ENCODE results near the gene B3GNT7. TPM values are rescaled to one million over a fixed set of nuclear protein-coding genes. Genes with fewer than 3 reads are reported as not detected.

The B3GNT7 gene
- total RNA-seq, 2 donors from 2014 or later, result 13.0 to 32.3 TPM

DNA sequence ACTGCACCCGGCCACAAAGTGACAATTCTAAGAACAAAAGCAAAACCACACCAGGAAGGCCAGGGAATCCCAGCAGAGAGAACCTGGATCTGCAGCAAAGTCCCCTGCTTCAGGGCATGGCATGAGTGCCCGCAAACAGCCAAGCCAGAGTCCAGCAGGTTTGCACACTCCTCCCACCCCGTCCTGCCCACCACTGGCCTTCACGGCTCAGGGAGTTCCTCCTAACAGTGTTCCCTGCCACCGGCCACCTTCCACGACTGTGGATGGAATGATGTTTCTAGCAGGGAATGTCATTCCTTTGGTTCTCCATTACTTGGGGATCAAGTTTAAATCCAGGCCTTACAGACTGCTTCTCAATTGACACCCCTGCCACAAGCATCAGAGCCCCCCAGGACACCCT is 42.0 kb upstream of the B3GNT7 start:
- Mint-ChIP-seq H3K4me3 (no peak overlapping the region), H3K27ac (no peak overlapping the region), H3K27me3 (ENCODE audit: insufficient read depth) (no peaks in the 10 kb centered on the region), H3K36me3 (ENCODE audit: low read depth) (peaks cover 4% of the 10 kb centered on the region), H3K4me1 (peaks cover 17% of the 10 kb centered on the region), H3K9me3 (no peaks in the 10 kb centered on the region)
- H3K4me1 ChIP-seq (ENCODE audit: control insufficient read depth, insufficient read depth, low read length), result peaks cover 5% of the 10 kb centered on the region
- H3K27me3 ChIP-seq (ENCODE audit: control insufficient read depth, insufficient read depth, low read length, poor library complexity, severe bottlenecking), result no peaks in the 10 kb centered on the region
- DNase-seq, result peak; percentile 32
- TF ChIP-seq, protein P1, sequence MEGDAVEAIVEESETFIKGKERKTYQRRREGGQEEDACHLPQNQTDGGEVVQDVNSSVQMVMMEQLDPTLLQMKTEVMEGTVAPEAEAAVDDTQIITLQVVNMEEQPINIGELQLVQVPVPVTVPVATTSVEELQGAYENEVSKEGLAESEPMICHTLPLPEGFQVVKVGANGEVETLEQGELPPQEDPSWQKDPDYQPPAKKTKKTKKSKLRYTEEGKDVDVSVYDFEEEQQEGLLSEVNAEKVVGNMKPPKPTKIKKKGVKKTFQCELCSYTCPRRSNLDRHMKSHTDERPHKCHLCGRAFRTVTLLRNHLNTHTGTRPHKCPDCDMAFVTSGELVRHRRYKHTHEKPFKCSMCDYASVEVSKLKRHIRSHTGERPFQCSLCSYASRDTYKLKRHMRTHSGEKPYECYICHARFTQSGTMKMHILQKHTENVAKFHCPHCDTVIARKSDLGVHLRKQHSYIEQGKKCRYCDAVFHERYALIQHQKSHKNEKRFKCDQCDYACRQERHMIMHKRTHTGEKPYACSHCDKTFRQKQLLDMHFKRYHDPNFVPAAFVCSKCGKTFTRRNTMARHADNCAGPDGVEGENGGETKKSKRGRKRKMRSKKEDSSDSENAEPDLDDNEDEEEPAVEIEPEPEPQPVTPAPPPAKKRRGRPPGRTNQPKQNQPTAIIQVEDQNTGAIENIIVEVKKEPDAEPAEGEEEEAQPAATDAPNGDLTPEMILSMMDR (conservative IDR thresholded peaks at IDR 0.05), result no peak
- no peak overlapping the region for H3K9ac ChIP-seq (ENCODE audit: extremely low read depth, low read length, poor library complexity, severe bottlenecking)
- H3K4me3 ChIP-seq (ENCODE audit: low read length), result no peak overlapping the region
- no peaks in the 10 kb centered on the region for H3K9me3 ChIP-seq (ENCODE audit: control insufficient read depth, low read length)
- 94 to 100% methylated on average over 5 of the region's 6 CpGs for WGBS, 2 experiments (ENCODE audit: insufficient coverage in 1 of 2, insufficient read length in 1 of 2)
- no peak overlapping the region for H3K27ac ChIP-seq (ENCODE audit: low read depth, low read length)
- H3K36me3 ChIP-seq (ENCODE audit: control insufficient read depth, insufficient read depth, low read length), result no peaks in the 10 kb centered on the region

DNA sequence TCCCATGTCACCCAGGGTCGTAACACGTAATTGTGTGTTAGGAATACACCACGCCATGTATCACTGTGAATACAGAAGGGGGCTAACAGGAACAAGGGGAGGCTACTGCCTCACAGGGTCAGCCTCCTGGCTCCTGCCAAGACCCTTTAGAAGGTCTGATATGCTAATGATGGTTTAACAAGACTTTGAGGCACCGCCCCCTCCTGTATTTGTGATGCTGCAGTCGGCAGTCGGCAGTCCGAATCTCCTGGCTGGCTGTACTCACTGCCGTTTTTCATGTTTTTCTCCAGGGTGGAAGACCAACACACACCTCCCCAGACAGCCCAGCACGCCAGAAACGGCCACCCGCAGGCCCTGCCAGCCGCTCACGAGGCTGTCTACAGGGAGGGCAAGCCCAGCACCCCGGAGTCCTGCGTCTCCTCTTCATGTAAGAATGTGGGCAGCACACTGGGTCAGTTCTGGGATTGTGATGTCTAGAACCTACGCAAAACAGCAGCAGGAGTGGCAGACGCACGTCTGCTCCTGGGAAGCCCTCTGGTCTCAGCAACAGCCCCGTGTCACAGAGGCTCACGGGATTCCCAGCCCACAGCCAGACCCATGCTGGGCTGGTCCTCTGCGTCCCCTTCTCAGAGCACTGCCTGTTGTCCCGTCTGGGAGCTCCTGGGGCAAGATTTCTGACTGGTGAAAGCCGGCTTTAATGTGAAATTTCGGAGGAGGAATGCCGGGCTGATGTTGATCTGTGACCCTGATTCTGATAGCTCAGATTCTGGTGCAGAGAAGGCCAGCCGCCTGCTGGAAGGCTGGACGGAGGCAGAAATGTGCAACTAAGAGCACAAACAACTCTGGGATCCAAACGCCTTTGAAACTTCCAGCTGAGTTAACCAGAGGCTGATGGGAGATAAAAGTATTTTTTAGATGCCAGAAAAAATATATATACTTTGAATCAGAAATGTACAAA is 39.7 kb upstream of the B3GNT7 start:
- Mint-ChIP-seq H3K27me3 (ENCODE audit: insufficient read depth) (no peaks in the 10 kb centered on the region), H3K4me1 (peaks cover 24% of the 10 kb centered on the region), H3K27ac (peak overlapping the region; percentile 68), H3K36me3 (ENCODE audit: low read depth) (peaks cover under 1% of the 10 kb centered on the region), H3K9me3 (no peaks in the 10 kb centered on the region), H3K4me3 (no peak overlapping the region)
- WGBS, 2 experiments (ENCODE audit: insufficient coverage in 1 of 2, insufficient read length in 1 of 2), result 62 to 73% methylated on average over 23 to 28 of the region's 28 CpGs
- TF ChIP-seq, protein P1 (conservative IDR thresholded peaks at IDR 0.05), result peak; percentile 12
- H3K27ac ChIP-seq (ENCODE audit: low read depth, low read length), result peak overlapping the region; percentile 65
- no peaks in the 10 kb centered on the region for H3K9me3 ChIP-seq (ENCODE audit: control insufficient read depth, low read length)
- H3K4me1 ChIP-seq (ENCODE audit: control insufficient read depth, insufficient read depth, low read length), result peaks cover 17% of the 10 kb centered on the region
- no peak overlapping the region for H3K9ac ChIP-seq (ENCODE audit: extremely low read depth, low read length, poor library complexity, severe bottlenecking)
- H3K4me3 ChIP-seq (ENCODE audit: low read length), result no peak overlapping the region
- H3K27me3 ChIP-seq (ENCODE audit: control insufficient read depth, insufficient read depth, low read length, poor library complexity, severe bottlenecking), result no peaks in the 10 kb centered on the region
- peaks cover under 1% of the 10 kb centered on the region for H3K36me3 ChIP-seq (ENCODE audit: control insufficient read depth, insufficient read depth, low read length)
- DNase-seq, result peak; percentile 68

DNA sequence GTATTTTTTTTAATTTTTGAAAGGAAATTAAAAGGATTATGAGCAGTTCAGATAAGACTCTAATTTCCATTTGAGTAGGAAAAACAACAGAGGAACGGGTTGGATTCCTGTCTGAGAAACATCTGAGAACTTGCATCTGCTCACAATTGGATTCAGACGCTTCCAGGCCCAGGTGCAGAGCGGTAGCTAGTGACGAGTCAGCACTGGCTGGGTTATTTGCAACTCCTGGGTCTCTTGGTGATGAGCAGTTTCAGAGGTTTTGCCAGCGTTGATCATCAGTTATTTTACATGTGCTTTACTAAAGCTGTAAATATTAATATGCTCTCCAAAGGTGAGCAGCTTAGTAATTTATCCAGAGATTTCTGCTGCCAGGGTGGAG is 39.1 kb upstream of the B3GNT7 start:
- peaks cover 24% of the 10 kb centered on the region for H3K4me1 Mint-ChIP-seq
- H3K36me3 Mint-ChIP-seq (ENCODE audit: low read depth), result peaks cover 4% of the 10 kb centered on the region
- H3K27ac ChIP-seq (ENCODE audit: low read depth, low read length), result no peak overlapping the region
- TF ChIP-seq, protein P1 (conservative IDR thresholded peaks at IDR 0.05), result no peak
- H3K36me3 ChIP-seq (ENCODE audit: control insufficient read depth, insufficient read depth, low read length), result peaks cover 4% of the 10 kb centered on the region
- no peak overlapping the region for H3K4me3 Mint-ChIP-seq
- no peaks in the 10 kb centered on the region for H3K27me3 Mint-ChIP-seq (ENCODE audit: insufficient read depth)
- peaks cover 17% of the 10 kb centered on the region for H3K4me1 ChIP-seq (ENCODE audit: control insufficient read depth, insufficient read depth, low read length)
- no peak overlapping the region for H3K27ac Mint-ChIP-seq
- no peaks in the 10 kb centered on the region for H3K27me3 ChIP-seq (ENCODE audit: control insufficient read depth, insufficient read depth, low read length, poor library complexity, severe bottlenecking)
- H3K9ac ChIP-seq (ENCODE audit: extremely low read depth, low read length, poor library complexity, severe bottlenecking), result no peak overlapping the region
- no peak for DNase-seq
- H3K9me3 Mint-ChIP-seq, result no peaks in the 10 kb centered on the region
- H3K4me3 ChIP-seq (ENCODE audit: low read length), result no peak overlapping the region
- H3K9me3 ChIP-seq (ENCODE audit: control insufficient read depth, low read length), result no peaks in the 10 kb centered on the region
- WGBS, 2 experiments (ENCODE audit: insufficient coverage in 1 of 2, insufficient read length in 1 of 2), result 81 to 100% methylated on average over 4 to 5 of the region's 5 CpGs
